ENCODE results near the gene PLAAT2. TPM values are rescaled to one million over a fixed set of nuclear protein-coding genes. Genes with fewer than 3 reads are reported as not detected.

The PLAAT2 gene
- total RNA-seq, 1 experiment from 2014 or later, result 0.52 TPM

- Histone ChIP-seq H2BK5ac (ENCODE audit: insufficient read length, low read length) (no peak overlapping the region), H3K27me3 (ENCODE audit: insufficient read depth, low read length) (no peaks in the 10 kb centered on the region), H3K23ac (ENCODE audit: insufficient read length, low read depth, low read length) (no peak overlapping the region), H3K9ac (ENCODE audit: extremely low read depth, insufficient read length, low read length) (no peak overlapping the region), H3K9me3 (ENCODE audit: control insufficient read depth, low read depth, low read length) (no peaks in the 10 kb centered on the region), H3K27ac (ENCODE audit: insufficient read length, low read depth, low read length) (no peak overlapping the region), H3K23me2 (ENCODE audit: insufficient read length, low read depth, low read length, poor library complexity, severe bottlenecking) (no peaks in the 10 kb centered on the region), H3T11ph (ENCODE audit: low read length) (no peak overlapping the region), H2BK12ac (ENCODE audit: insufficient read length, low read depth, low read length) (no peak overlapping the region), H3K79me1 (ENCODE audit: insufficient read depth, low read depth, low read length, poor library complexity, severe bottlenecking) (no peaks in the 10 kb centered on the region), H2AK5ac (ENCODE audit: insufficient read length, low read length) (no peak overlapping the region), H3K4me1 (ENCODE audit: insufficient read depth, low read length) (peaks cover 9% of the 10 kb centered on the region; the same call in 1 of the 2 replicates), H2AFZ (ENCODE audit: low read length) (no peak overlapping the region), H3K14ac (ENCODE audit: insufficient read depth, low read length) (no peak overlapping the region), H3K4ac (ENCODE audit: low read depth, low read length) (no peak overlapping the region), H3K4me2 (ENCODE audit: insufficient read depth, insufficient read length, low read length) (no peak overlapping the region), H2BK20ac (ENCODE audit: low read depth, low read length, poor library complexity, severe bottlenecking) (no peak overlapping the region), H4K8ac (replicated peaks; ENCODE audit: insufficient read length, low read depth, low read length) (no peak overlapping the region), H4K91ac (ENCODE audit: insufficient read length, low read depth, low read length) (no peak overlapping the region), H3K79me2 (ENCODE audit: insufficient read depth, low read length) (no peaks in the 10 kb centered on the region), H2BK120ac (ENCODE audit: low read depth, low read length, poor library complexity, severe bottlenecking) (no peak overlapping the region), H3K18ac (ENCODE audit: insufficient read length, low read depth, low read length) (no peak overlapping the region), H2BK15ac (ENCODE audit: low read depth, low read length) (no peak overlapping the region), H4K20me1 (ENCODE audit: control insufficient read depth, insufficient read depth, insufficient read length) (no peaks in the 10 kb centered on the region), H4K5ac (ENCODE audit: insufficient read length, low read depth, low read length) (no peak overlapping the region), H3K56ac (ENCODE audit: insufficient read length, low read depth, low read length) (no peak overlapping the region)
- no peak overlapping the region for H3K4me3 Mint-ChIP-seq
- H3K27me3 Mint-ChIP-seq (ENCODE audit: low read depth), result peaks cover 3% of the 10 kb centered on the region
- peaks cover 12 to 18% (median 16%) of the 10 kb centered on the region in 3 experiments for H3K36me3 Mint-ChIP-seq (ENCODE audit: insufficient read depth in 1 of 3, low read depth in 3 of 3)
- WGBS (ENCODE audit: extremely low coverage, insufficient read length, low lambda C conversion rate), result no CpG with 5 or more reads among the region's 4 CpGs
- DNase-seq, result no peak
- peaks cover 62 to 72% of the 10 kb centered on the region in 2 experiments for H3K4me1 Mint-ChIP-seq
- no peak for TF ChIP-seq CTCF (conservative IDR thresholded peaks at IDR 0.05)
- no peak overlapping the region for H3K27ac Mint-ChIP-seq
- peaks cover 16 to 17% of the 10 kb centered on the region in 2 experiments for H3K9me3 Mint-ChIP-seq
Observed at GRCh38 chr11:63504933-63505586, 58.1 kb downstream of the PLAAT2 start.
